GM23338 (cell line): ENCODE data around the gene RORC.
A peak's percentile ranks its signal among the peaks of the same experiment; 100 is the strongest.

ENCODE experiments used
- CREB1 ChIP-seq: fragments of 250-450 bp; sonication (Bioruptor Pico); IDR thresholded peaks from 2 replicates; pipeline ENCODE4 v1.5.0; 2020; ENCODE audit warnings: low read depth, mild to moderate bottlenecking, moderate library complexity
- EZH2 ChIP-seq: fragments of 200-600 bp; sonication (generic); IDR thresholded peaks from one replicate; pipeline ENCODE4 v1.8.0; 2017; ENCODE audit warnings: antibody characterized with exemption, mild to moderate bottlenecking, low read depth; ENCODE audit not compliant: unreplicated experiment
- POLR2AphosphoS5 ChIP-seq: IDR thresholded peaks from 2 replicates; pipeline ENCODE4 v1.6.1; 2016; ENCODE audit warnings: antibody characterized with exemption, low read depth
- TF ChIP-seq, protein P1 (sequence below), 2 experiments: fragments of 200-600 bp in 1 of 2; sonication (generic) in 1 of 2; conservative IDR thresholded peaks; 2 replicates each; pipeline versions ENCODE4 v1.5.1 to v1.6.1; 2016 to 2017; ENCODE audit warnings: antibody characterized with exemption in 2 of 2, low read depth in 2 of 2, mild to moderate bottlenecking in 2 of 2, moderate library complexity in 1 of 2

DNA sequence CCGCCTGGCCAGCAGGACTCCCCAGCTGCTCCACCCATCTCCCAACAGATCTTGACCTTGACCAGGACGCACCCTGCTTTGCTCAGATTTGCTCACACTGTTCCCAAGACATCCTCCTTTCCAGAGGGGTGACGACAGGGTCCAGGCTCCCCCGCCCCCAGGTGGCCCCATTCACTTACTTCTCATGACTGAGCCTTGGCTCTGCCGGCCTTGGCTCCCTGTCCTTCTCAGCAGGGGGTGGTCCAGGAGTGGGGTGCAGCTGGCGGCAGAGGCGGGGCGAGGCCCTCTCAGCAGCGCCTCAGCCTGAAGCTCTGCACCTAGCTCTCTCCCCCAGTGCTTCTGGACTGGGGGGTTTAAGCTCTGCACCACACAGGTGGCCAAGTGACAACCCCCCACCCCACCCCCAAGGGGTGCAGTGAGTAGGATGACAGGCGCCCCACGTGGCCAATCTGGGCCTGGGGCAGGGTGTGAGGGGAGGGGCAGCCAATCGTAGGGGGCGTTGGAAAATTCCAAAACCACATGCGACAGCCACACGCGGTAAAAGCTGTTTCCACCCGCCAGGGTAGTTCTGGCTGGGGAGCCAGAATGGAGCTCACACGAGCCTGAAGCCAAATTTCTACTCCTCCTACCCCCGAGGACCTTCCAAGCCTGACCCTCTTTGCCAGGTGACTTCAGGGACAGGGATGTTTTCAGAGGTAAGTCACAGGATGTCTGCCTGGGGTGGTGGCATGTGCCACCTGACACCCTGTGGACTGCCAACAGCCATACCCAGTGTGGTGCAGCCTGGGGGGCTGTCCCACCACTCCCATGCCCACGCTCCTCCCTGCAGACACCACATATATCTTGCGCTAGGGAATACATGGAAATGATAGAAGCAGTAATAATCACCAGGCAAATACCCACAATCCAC is 5.6 kb downstream of the RORC start:
- TF ChIP-seq, protein P1, sequence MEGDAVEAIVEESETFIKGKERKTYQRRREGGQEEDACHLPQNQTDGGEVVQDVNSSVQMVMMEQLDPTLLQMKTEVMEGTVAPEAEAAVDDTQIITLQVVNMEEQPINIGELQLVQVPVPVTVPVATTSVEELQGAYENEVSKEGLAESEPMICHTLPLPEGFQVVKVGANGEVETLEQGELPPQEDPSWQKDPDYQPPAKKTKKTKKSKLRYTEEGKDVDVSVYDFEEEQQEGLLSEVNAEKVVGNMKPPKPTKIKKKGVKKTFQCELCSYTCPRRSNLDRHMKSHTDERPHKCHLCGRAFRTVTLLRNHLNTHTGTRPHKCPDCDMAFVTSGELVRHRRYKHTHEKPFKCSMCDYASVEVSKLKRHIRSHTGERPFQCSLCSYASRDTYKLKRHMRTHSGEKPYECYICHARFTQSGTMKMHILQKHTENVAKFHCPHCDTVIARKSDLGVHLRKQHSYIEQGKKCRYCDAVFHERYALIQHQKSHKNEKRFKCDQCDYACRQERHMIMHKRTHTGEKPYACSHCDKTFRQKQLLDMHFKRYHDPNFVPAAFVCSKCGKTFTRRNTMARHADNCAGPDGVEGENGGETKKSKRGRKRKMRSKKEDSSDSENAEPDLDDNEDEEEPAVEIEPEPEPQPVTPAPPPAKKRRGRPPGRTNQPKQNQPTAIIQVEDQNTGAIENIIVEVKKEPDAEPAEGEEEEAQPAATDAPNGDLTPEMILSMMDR (conservative IDR thresholded peaks at IDR 0.05; ENCODE audit: low read depth in 2 of 2): 0 out of 4 replicates have a peak, but pooled peaks of 1 of the 2 experiments have one; percentile 4
- TF ChIP-seq EZH2 (no peak), CREB1 (CRISPR knock-in tag) (no peak), POLR2AphosphoS5 (no peak)
